Uterine smooth muscle cell (primary cell): ENCODE measurements around the gene ZBTB9. TPM values are rescaled to one million over a fixed set of nuclear protein-coding genes. Genes with fewer than 3 reads are reported as not detected.

Source experiments
- total RNA-seq: library from RNA; depleted of rRNA; stranded (reverse); fragments of >200 nt; gene quantifications from 2 replicates; pipeline ENCODE4 v1.2.3, GENCODE V29; 2014

The ZBTB9 gene
- total RNA-seq: 5.0 and 5.7 TPM in 2 replicates

GRCh38 chr6:33454009-33454946 lies at the start of gene ZBTB9:
TSS of gene ZBTB9 (plus strand) at chr6:33454576. CDS start at chr6:33455101, 525 bp downstream.

GRCh38 chr6:33410711-33411631 lies 43.4 kb upstream of the ZBTB9 start, which contains the start of gene PHF1:
TSS of gene PHF1 (plus strand) at chr6:33411014. CDS start at chr6:33412264, 1,250 bp downstream.

GRCh38 chr6:33417903-33418689 lies 36.3 kb upstream of the ZBTB9 start, which contains the start of gene CUTA:
TSS of gene CUTA (minus strand) at chr6:33418107. CDS start at chr6:33418000, 107 bp downstream.

GRCh38 chr6:33419580-33420490 lies 34.5 kb upstream of the ZBTB9 start, which contains the start of gene SYNGAP1:
TSS of gene SYNGAP1 (plus strand) at chr6:33420065. CDS start at chr6:33420265, 200 bp downstream.

Other genes starting within 250 kb of the ZBTB9 start
- 2.7 and 8.9 TPM in 2 replicates for gene HSD17B8, start 249.9 kb upstream of the ZBTB9 start, total RNA-seq
- gene RING1, start 246.1 kb upstream of the ZBTB9 start, total RNA-seq: 26.7 and 34.0 TPM in 2 replicates
- gene VPS52, start 182.7 kb upstream of the ZBTB9 start, total RNA-seq: 35.0 and 35.6 TPM in 2 replicates
- 3,212 and 3,760 TPM in 2 replicates for gene RPS18, start 182.5 kb upstream of the ZBTB9 start, total RNA-seq
- 4.4 and 5.3 TPM in 2 replicates for gene B3GALT4, start 177.5 kb upstream of the ZBTB9 start, total RNA-seq
- 79.9 and 102 TPM in 2 replicates for gene WDR46, start 165.3 kb upstream of the ZBTB9 start, total RNA-seq
- 38.9 and 42.8 TPM in 2 replicates for gene PFDN6, start 165.0 kb upstream of the ZBTB9 start, total RNA-seq
- gene RGL2, start 155.6 kb upstream of the ZBTB9 start, total RNA-seq: 20.1 and 23.9 TPM in 2 replicates
- gene TAPBP, start 140.5 kb upstream of the ZBTB9 start, total RNA-seq: 33.0 and 49.9 TPM in 2 replicates
- 19.5 and 24.2 TPM in 2 replicates for gene ZBTB22, start 136.8 kb upstream of the ZBTB9 start, total RNA-seq
- 24.7 and 70.2 TPM in 2 replicates for gene DAXX, start 131.6 kb upstream of the ZBTB9 start, total RNA-seq
- gene KIFC1, start 62.8 kb upstream of the ZBTB9 start, total RNA-seq: 15.0 and 57.7 TPM in 2 replicates
- gene PHF1, start 43.6 kb upstream of the ZBTB9 start, total RNA-seq: 23.0 and 29.7 TPM in 2 replicates
- 109 and 129 TPM in 2 replicates for gene CUTA, start 36.5 kb upstream of the ZBTB9 start, total RNA-seq
- gene SYNGAP1, start 34.5 kb upstream of the ZBTB9 start, total RNA-seq: 4.6 and 6.0 TPM in 2 replicates
- 13.0 and 18.0 TPM in 2 replicates for gene BAK1, start 125.7 kb downstream of the ZBTB9 start, total RNA-seq
- gene ITPR3, start 166.7 kb downstream of the ZBTB9 start, total RNA-seq: 55.4 and 86.4 TPM in 2 replicates